GM21423 (cell line): ENCODE results near the gene CHEK1.
"Not testable (repeated sequence)": the region's sequence is repeated elsewhere in the genome, so short reads cannot be mapped to it uniquely, and the experiment has no call there.

Experiments used
- ATAC-seq: cut with Tn5 transposase; IDR thresholded peaks from one replicate; pipeline ENCODE4 v1.9.1; 2021; ENCODE audit warnings: mild to moderate bottlenecking, moderate library complexity; ENCODE audit not compliant: unreplicated experiment

The CHEK1 gene

GRCh38 chr11:125690006-125690405 is 65.0 kb downstream of the CHEK1 start:
- ATAC-seq = no peak

- no peak for ATAC-seq
Observed at GRCh38 chr11:125692887-125693286, 67.9 kb downstream of the CHEK1 start.

- no peak for ATAC-seq
Observed at GRCh38 chr11:125694951-125695350, 70.0 kb downstream of the CHEK1 start.

- ATAC-seq = no peak
Observed at GRCh38 chr11:125701018-125701610, 76.2 kb downstream of the CHEK1 start.

GRCh38 chr11:125701858-125702621 is 77.1 kb downstream of the CHEK1 start:
- no peak for ATAC-seq

GRCh38 chr11:125704686-125705085 is 79.7 kb downstream of the CHEK1 start:
- ATAC-seq = not testable (repeated sequence)

GRCh38 chr11:125720781-125721180 is 95.8 kb downstream of the CHEK1 start:
- ATAC-seq = no peak

GRCh38 chr11:125724125-125724524 is 99.2 kb downstream of the CHEK1 start:
- no peak for ATAC-seq
